HEK293T (cell line): ENCODE results near the gene DET1.

Experiments used
- ARNT ChIP-seq: fragments of 450-650 bp; IDR thresholded peaks from 2 replicates; pipeline ENCODE4 v1.6.1; 2017; ENCODE audit warnings: mild to moderate bottlenecking
- BHLHE40 ChIP-seq: fragments of 450-650 bp; IDR thresholded peaks from 2 replicates; pipeline ENCODE4 v1.6.1; 2016; ENCODE audit warnings: mild to moderate bottlenecking, moderate library complexity, borderline replicate concordance
- FOXM1 ChIP-seq: fragments of 450-650 bp; IDR thresholded peaks from 2 replicates; pipeline ENCODE4 v1.6.1; 2017; ENCODE audit warnings: mild to moderate bottlenecking, borderline replicate concordance
- HDGF ChIP-seq: fragments of 450-650 bp; IDR thresholded peaks from 2 replicates; pipeline ENCODE4 v1.6.1; 2017; ENCODE audit warnings: antibody characterized with exemption, borderline replicate concordance
- SP1 ChIP-seq: fragments of 450-650 bp; IDR thresholded peaks from 2 replicates; pipeline ENCODE4 v1.6.1; 2017
- TARDBP ChIP-seq: fragments of 450-650 bp; IDR thresholded peaks from 2 replicates; pipeline ENCODE4 v1.6.1; 2016
- ZNF384 ChIP-seq: fragments of 450-650 bp; IDR thresholded peaks from 2 replicates; pipeline ENCODE4 v1.6.1; 2016

- TF ChIP-seq SP1 (no peak), HDGF (no peak), BHLHE40 (no peak), ARNT (no peak), FOXM1 (no peak), TARDBP (no peak), ZNF384 (no peak)
These were observed 27.6 kb upstream of the DET1 start for GRCh38 chr15:88574077-88574476.
